B cell (primary cell): ENCODE results near the gene AGBL4.

Experiments
- CTCF ChIP-seq: fragments of 200-600 bp; IDR thresholded peaks from one replicate; pipeline ENCODE4 v1.8.0; 2022; ENCODE audit warnings: antibody characterized with exemption, mild to moderate bottlenecking
- EZH2 ChIP-seq: IDR thresholded peaks from 2 replicates; pipeline ENCODE4 v1.6.1; 2012; ENCODE audit warnings: borderline replicate concordance, low read depth, mild to moderate bottlenecking, moderate library complexity, low read length; ENCODE audit not compliant: insufficient read depth, poor library complexity, severe bottlenecking

- TF ChIP-seq CTCF: no peak
- TF ChIP-seq EZH2: no peak
Measured at GRCh38 chr1:48492392-48492791, 1531.4 kb downstream of the AGBL4 start.
